Upper lobe of right lung (tissue), 1 donor: ENCODE results near the gene MAB21L4. TPM values are rescaled to one million over a fixed set of nuclear protein-coding genes. Genes with fewer than 3 reads are reported as not detected.
"Not testable (repeated sequence)": the region's sequence is repeated elsewhere in the genome, so short reads cannot be mapped to it uniquely, and the experiment has no call there.

Source experiments
- ATAC-seq: fragments of 200-7000 bp; cut with Tn5 transposase; one replicate; pipeline ENCODE4 v1.9.1; 2020; ENCODE audit warnings: mild to moderate bottlenecking, moderate library complexity
- DNase-seq: peaks from one replicate; pipeline ENCODE4 v3.0.0-alpha.2; 2020
- H3K27ac ChIP-seq: fragments of 200-600 bp; one replicate; pipeline ENCODE4 v1.8.0; 2022
- H3K27me3 ChIP-seq: fragments of 200-600 bp; one replicate; pipeline ENCODE4 v1.8.0; 2022; ENCODE audit warnings: mild to moderate bottlenecking
- H3K36me3 ChIP-seq: fragments of 200-600 bp; one replicate; pipeline ENCODE4 v1.8.0; 2022
- H3K4me1 ChIP-seq: fragments of 200-600 bp; one replicate; pipeline ENCODE4 v1.8.0; 2022
- H3K4me3 ChIP-seq: fragments of 200-600 bp; one replicate; pipeline ENCODE4 v1.8.0; 2022; ENCODE audit warnings: mild to moderate bottlenecking
- H3K9me3 ChIP-seq: fragments of 200-600 bp; one replicate; pipeline ENCODE4 v1.8.0; 2022
- intact Hi-C: fragments of 100-400 bp; cut with DNase I; formaldehyde crosslinking; loops from one replicate; pipeline ENCODE4 v1.11.0; 2022
- total RNA-seq: library from RNA; stranded (reverse); fragmentation: NEBNext Ultra II Directional; extraction: Animal tissue kit (Norgen Biotek cat#: 25700); gene quantifications from one replicate; pipeline ENCODE4 v1.2.1, GENCODE V29; 2021
- TF ChIP-seq, protein P1 (sequence below): fragments of 200-600 bp; IDR thresholded peaks from one replicate; pipeline ENCODE4 v1.8.0; 2022; ENCODE audit warnings: antibody characterized with exemption
- donor health status: DM: no; HTN: yes; CAD: no; lungs with severe emphysema.

The MAB21L4 gene
- total RNA-seq, 1 donor from 2014 or later: 22.2 TPM

DNA sequence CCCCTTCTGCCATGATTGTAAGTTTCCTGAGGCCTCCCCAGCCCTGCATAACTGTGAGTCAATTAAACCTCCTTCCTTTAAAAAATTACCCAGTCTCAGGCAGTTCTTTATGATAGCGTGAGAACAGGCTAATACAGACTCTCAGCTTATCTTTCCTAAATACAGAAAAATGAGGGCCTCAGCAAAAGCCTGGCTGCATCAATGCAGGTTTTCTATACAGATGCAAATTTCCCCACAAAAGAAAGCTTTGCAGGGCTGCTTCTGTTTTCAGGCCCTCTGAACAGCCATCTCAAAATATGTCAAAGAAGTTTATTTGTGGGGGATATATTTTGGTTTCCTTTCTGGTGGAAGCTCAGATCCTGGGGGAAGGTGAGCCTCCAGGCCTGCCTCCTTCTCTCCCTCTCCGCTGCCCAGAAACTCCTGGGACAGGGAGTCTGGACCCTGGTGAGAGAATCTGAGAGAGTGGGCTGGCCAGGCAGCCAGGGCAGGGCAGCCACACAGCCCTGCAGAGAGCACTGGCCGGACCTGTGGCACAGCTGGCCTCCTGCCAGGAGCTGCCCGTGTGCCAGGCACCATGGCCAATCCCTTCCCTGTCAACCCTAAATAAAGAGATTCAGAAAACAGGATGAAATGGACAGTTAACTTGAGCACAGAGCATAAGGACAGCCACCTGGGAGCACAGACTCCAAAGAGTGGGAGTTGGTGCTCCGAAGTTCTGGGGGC is 48.9 kb downstream of the MAB21L4 start:
- Histone ChIP-seq H3K9me3 (no peaks in the 10 kb centered on the region), H3K4me1 (no peaks in the 10 kb centered on the region), H3K27me3 (no peaks in the 10 kb centered on the region), H3K4me3 (no peak overlapping the region), H3K27ac (no peak overlapping the region), H3K36me3 (no peaks in the 10 kb centered on the region)
- intact Hi-C loops: no loop called here
- ATAC-seq (no peak), DNase-seq (no peak)
- TF ChIP-seq, protein P1, sequence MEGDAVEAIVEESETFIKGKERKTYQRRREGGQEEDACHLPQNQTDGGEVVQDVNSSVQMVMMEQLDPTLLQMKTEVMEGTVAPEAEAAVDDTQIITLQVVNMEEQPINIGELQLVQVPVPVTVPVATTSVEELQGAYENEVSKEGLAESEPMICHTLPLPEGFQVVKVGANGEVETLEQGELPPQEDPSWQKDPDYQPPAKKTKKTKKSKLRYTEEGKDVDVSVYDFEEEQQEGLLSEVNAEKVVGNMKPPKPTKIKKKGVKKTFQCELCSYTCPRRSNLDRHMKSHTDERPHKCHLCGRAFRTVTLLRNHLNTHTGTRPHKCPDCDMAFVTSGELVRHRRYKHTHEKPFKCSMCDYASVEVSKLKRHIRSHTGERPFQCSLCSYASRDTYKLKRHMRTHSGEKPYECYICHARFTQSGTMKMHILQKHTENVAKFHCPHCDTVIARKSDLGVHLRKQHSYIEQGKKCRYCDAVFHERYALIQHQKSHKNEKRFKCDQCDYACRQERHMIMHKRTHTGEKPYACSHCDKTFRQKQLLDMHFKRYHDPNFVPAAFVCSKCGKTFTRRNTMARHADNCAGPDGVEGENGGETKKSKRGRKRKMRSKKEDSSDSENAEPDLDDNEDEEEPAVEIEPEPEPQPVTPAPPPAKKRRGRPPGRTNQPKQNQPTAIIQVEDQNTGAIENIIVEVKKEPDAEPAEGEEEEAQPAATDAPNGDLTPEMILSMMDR: no peak

DNA sequence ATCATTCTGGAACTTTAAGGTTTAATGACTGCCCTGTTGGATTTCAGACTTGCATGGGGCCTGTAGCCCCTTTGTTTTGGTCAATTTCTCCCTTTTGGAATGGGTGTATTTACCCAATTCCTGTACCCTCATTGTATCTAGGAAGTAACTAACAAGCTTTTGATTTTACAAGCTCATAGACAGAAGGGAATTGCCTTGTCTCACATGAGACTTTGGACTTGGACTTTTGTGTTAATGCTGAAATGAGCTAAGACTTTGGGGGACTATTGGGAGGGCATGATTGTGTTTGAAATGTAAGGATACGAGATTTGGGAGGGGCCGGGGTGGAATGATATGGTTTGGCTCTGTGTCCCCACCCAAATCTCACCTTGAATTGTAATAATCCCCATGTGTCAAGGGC is 49.6 kb downstream of the MAB21L4 start:
- H3K27me3 ChIP-seq, intact Hi-C loops, ATAC-seq: not testable (repeated sequence)

DNA sequence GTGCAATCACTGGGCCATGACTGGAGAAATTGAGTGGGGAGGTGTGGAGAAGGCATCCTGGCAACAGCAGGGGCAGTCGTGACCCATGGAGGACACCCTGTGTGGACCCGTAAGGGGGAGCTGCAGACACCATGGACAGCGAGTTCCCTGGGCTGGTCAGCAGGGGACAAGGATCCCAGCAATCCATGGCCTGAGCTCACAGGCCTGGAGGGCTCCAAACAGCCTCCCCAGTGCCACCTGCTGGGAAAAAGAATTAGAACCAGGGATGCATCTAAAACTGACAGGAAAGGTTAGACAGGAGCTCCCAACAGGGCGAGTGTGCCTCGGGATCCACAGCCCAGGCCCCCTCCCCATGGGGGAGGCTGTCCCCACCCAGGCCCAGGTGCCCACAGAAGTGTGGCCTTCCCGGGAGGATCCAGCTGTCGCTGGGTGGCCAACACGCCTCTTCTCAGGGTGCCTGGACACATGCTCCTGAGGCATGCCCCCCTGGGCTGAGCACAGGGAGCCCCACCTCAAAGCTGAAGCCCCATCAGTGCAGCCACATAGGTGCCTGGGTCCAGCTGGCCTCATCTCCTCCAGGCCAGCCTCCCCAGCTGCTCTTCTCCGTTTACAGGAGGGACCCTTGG is 55.4 kb downstream of the MAB21L4 start:
- no peak for DNase-seq
- TF ChIP-seq, protein P1: peak; percentile 48
- H3K4me1 ChIP-seq: no peaks in the 10 kb centered on the region
- no peaks in the 10 kb centered on the region for H3K36me3 ChIP-seq
- intact Hi-C loops: no loop called here
- H3K27me3 ChIP-seq: peaks cover 13% of the 10 kb centered on the region
- H3K27ac ChIP-seq: no peak overlapping the region
- H3K9me3 ChIP-seq: no peaks in the 10 kb centered on the region
- no peak overlapping the region for H3K4me3 ChIP-seq
- ATAC-seq: peak; percentile 74

More for the DNA sequence above, 49.6 kb downstream of the MAB21L4 start:
- not testable (repeated sequence) for H3K36me3 ChIP-seq, H3K4me3 ChIP-seq, H3K4me1 ChIP-seq, H3K9me3 ChIP-seq, H3K27ac ChIP-seq, DNase-seq

DNA sequence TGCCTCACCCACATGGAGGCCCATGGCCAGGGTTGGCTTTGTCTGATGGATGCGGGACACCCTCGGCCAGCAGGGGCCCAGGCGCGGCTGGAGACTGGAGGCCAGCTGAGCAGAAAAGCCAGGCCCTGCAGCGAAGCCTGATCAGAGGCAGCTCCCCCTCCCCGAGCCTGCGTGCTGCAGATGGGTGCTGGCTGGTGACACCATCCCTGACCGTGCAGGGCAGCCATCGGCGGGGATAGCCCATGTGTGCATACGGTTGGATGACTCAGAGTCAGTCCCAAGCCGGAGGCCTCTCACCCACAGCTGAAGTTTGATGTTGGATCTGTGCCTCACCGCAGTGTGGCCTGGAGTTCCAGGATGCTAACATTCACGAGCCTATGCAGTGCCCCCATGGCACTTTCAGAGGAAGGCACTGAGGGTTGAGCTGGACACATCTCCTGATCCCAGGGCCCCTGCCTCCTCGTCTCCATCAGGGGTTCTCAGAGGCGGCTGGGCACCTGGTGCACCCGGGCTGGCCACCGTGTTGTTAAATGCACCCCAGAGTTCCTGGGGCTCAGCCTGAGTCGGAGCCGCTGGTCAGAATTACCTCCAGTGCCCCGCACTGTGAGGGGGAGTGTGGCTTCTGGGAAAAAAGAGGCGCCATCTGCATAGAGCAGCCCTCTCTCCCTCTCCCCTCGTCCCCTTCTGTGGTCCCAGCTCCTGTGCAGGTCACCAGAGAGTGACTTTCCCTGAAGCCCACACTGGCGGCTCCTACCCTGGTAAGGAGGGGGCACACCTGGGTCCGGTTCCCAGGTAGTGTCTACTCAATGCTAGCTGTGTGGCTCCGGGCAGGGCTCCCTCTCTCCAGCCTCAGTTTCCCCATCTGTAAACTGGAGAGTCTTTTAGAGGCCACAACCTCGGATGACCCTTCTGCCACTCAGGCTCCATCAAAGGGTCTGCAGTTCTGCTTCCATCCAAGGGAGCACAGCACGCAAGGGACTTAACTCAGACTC is 56.5 kb downstream of the MAB21L4 start:
- Histone ChIP-seq H3K27ac (no peak overlapping the region), H3K27me3 (peaks cover 13% of the 10 kb centered on the region), H3K36me3 (no peaks in the 10 kb centered on the region), H3K4me1 (no peaks in the 10 kb centered on the region), H3K9me3 (no peaks in the 10 kb centered on the region), H3K4me3 (no peak overlapping the region)
- TF ChIP-seq, protein P1: no peak
- ATAC-seq (no peak), DNase-seq (no peak)
- intact Hi-C loops: no loop called here

DNA sequence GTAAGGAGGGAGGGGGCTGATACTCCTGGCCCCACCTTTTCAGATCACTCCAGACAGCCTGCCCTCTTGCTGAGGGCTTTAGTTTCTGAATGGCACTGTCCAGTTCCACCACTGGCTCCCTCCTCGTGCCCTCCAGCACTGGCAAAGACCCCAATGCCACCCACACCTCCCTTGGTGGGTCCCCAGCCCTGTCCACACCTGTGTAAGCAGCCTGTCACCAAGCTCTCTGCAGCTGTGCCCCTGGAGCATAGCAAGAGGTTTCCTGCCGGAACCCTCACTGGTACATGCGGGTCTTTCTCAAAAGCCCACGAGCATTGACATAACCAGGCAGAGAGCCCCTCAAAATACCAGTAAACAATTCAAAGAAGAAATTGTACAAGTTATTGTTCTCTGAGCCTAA is 58.3 kb downstream of the MAB21L4 start:
- TF ChIP-seq, protein P1: no peak
- intact Hi-C loops: no loop called here
- DNase-seq (no peak), ATAC-seq (no peak)
- Histone ChIP-seq H3K36me3 (no peaks in the 10 kb centered on the region), H3K4me3 (no peak overlapping the region), H3K27me3 (peaks cover 13% of the 10 kb centered on the region), H3K4me1 (no peaks in the 10 kb centered on the region), H3K9me3 (no peaks in the 10 kb centered on the region), H3K27ac (no peak overlapping the region)
